ENCODE results near the gene PLBD2.

DNA sequence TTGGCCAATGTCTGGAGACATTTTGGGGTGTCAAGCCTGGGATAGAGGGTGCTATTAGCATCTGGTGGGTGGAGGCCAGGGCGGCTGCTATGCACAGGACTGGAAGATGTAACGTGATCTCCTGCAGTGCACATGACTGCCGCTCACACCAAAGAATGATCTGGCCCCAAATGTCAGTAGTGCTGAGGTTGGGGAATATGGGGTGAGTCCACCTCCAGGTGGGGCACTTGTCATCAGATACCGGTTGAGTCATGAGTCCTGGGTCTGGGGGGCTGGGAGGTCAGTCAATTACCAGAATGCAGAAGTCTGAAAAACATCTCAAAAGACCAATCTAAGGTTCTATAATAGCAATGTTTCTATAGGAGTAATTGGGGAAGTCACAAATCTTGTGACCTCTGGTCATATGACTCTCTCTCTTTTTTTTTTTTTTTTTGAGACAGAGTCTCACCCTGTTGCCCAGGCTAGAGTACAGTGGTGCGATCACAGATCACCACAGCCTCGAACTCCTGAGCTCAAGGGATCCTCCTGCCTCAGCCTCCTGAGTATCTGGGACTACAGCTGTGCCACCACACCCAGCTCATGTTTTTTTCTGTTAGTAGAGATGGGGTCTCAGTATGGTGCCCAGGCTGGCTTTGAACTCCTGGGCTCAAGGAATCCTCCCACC lies 57.8 kb downstream of the PLBD2 start:
- no peak for TF ChIP-seq YY1 (IDR thresholded peaks at IDR 0.05)
- TF ChIP-seq, protein P1, sequence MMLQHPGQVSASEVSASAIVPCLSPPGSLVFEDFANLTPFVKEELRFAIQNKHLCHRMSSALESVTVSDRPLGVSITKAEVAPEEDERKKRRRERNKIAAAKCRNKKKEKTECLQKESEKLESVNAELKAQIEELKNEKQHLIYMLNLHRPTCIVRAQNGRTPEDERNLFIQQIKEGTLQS (IDR thresholded peaks at IDR 0.05), result no peak
- TF ChIP-seq, protein P2, sequence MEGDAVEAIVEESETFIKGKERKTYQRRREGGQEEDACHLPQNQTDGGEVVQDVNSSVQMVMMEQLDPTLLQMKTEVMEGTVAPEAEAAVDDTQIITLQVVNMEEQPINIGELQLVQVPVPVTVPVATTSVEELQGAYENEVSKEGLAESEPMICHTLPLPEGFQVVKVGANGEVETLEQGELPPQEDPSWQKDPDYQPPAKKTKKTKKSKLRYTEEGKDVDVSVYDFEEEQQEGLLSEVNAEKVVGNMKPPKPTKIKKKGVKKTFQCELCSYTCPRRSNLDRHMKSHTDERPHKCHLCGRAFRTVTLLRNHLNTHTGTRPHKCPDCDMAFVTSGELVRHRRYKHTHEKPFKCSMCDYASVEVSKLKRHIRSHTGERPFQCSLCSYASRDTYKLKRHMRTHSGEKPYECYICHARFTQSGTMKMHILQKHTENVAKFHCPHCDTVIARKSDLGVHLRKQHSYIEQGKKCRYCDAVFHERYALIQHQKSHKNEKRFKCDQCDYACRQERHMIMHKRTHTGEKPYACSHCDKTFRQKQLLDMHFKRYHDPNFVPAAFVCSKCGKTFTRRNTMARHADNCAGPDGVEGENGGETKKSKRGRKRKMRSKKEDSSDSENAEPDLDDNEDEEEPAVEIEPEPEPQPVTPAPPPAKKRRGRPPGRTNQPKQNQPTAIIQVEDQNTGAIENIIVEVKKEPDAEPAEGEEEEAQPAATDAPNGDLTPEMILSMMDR (IDR thresholded peaks at IDR 0.05; ENCODE audit: low read depth, low read length, missing input control), result no peak
- TF ChIP-seq FOXA1 (IDR thresholded peaks at IDR 0.05), result no peak
- TF ChIP-seq GABPA (IDR thresholded peaks at IDR 0.05 in 1 of 2, conservative IDR thresholded peaks at IDR 0.05 in 1 of 2), result no peak
- no peak for TF ChIP-seq SP1 (IDR thresholded peaks at IDR 0.05)
- no peak for TF ChIP-seq RAD21 (IDR thresholded peaks at IDR 0.05)
- no peak for TF ChIP-seq NR2F2 (IDR thresholded peaks at IDR 0.05)
- TF ChIP-seq, protein P3, sequence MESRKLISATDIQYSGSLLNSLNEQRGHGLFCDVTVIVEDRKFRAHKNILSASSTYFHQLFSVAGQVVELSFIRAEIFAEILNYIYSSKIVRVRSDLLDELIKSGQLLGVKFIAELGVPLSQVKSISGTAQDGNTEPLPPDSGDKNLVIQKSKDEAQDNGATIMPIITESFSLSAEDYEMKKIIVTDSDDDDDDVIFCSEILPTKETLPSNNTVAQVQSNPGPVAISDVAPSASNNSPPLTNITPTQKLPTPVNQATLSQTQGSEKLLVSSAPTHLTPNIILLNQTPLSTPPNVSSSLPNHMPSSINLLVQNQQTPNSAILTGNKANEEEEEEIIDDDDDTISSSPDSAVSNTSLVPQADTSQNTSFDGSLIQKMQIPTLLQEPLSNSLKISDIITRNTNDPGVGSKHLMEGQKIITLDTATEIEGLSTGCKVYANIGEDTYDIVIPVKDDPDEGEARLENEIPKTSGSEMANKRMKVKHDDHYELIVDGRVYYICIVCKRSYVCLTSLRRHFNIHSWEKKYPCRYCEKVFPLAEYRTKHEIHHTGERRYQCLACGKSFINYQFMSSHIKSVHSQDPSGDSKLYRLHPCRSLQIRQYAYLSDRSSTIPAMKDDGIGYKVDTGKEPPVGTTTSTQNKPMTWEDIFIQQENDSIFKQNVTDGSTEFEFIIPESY (IDR thresholded peaks at IDR 0.05), result no peak
